Stimulated activated CD4-positive, alpha-beta T cell treated with anti-CD3 and anti-CD28 coated beads, Interleukin-2, amount 100 ng/mL, for 4 hours (primary cell): ENCODE data around the gene RAET1L.
A peak's percentile ranks its signal among the peaks of the same experiment; 100 is the strongest.
"Not testable (repeated sequence)": the region's sequence is repeated elsewhere in the genome, so short reads cannot be mapped to it uniquely, and the experiment has no call there.

Experiments
- DNase-seq: peaks from one replicate; pipeline ENCODE4 v3.0.0-alpha.2; 2020; ENCODE audit warnings: low read depth

RAET1L gene, protein sequence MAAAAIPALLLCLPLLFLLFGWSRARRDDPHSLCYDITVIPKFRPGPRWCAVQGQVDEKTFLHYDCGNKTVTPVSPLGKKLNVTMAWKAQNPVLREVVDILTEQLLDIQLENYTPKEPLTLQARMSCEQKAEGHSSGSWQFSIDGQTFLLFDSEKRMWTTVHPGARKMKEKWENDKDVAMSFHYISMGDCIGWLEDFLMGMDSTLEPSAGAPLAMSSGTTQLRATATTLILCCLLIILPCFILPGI

DNA sequence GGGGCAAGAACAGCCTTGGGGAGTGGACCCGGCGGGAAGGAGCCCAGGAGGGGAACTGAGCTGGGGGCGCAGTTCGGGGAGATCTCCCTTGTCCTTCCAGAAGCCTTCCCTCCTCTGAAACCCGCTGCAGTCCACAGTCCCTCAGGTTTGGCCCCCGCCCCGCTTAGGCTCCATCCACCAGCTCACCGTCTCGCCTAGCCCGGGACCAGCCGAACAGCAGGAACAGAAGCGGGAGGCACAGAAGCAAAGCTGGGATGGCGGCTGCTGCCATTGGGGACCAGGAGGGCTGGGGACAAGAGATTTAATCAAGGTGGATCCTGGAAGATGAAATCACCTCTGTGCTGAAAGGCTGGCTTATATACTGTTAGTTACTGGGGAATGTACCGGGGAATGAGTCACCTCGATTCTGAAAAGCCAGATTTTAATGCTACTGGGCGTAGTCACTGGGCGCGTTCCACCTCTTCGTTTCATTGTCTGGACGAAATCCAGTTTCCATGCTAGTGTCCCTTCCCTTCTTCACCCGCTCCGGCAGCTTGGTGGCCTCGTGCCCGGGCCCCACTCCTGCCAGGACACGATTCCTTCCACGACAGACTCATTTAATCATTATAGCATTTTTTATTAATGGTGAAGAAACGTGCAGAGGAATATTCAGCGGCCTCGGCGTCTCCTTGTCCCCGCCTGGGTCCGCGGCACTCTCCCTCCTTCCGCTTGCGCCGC, at the start of gene RAET1L:
RAET1L (minus strand) TSS at position 332 of the 717 bp plus-strand sequence; CDS start at position 271, 61 bp downstream.
- no peak for DNase-seq

DNA sequence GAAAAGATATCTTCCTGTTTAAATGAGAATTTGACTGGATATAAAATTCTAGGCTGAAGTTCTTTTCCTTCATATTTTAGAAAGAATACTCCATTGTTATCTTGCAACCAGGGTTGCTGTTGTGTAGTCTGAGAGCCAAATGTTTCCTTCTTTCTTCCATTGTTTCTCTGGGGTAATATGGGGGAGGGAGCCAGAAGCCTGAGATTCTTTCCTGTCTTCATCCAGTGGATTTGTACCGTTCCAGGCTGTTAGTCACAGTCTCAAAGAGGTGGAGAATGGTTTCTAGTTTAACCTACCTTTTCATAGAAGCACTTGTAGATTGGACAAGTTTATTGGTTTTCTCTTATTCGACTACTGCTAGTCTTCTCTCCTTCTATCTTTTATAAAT, 49.7 kb upstream of the RAET1L start:
- DNase-seq = no peak

DNA sequence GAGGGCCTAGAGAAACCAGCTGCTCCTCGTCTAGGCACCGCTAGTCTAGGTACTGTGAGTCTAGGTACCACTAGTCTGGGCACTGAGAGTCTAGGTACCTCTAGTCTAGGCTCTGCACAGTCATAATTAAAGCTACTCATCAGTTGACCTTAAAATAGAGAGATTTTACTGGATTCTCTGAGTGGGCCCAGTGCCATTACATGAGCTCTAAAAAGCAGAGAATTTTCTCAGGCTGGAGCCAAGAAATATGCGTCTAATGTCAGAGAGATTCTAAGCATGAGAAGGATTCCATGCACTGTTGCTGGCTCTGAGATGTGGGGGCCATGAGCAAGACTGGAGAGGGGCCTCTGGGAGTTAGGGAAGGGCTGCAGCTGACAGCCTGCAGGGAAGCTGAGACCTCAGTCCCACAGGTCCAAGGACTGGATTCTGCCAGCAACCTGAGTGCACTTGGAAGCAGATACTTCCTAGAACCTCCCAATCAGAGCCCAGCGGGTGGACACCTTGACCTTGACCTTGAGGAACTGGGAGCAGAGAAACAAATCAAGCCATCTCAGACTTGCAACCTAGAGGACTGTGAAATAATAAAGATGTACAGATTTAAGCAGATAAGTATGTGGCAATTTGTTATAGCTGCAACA, 49.2 kb upstream of the RAET1L start:
- DNase-seq = not testable (repeated sequence)

DNA sequence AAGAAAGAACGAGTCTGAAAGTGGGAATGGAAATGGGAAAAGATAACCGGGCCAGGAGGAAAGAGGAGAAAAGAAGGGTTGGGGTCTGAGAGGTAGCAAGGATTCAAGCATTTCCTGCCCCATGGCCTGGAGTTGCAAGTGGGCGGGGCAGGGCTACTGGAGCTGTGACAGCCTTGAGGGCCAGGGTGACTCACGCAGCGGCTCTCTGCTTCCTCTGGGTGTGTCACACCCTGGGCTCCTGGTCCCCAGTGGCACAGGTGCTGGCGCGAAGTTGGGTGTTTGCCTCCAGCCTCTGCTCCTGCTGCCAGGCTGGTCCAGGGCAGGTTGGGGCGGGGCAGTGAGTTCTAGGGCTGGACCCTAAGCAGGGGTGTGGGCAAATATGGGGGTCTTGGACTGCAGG, 46.9 kb upstream of the RAET1L start:
- no peak for DNase-seq

- no peak for DNase-seq
These were observed 45.0 kb upstream of the RAET1L start for GRCh38 chr6:150070236-150070818.

DNA sequence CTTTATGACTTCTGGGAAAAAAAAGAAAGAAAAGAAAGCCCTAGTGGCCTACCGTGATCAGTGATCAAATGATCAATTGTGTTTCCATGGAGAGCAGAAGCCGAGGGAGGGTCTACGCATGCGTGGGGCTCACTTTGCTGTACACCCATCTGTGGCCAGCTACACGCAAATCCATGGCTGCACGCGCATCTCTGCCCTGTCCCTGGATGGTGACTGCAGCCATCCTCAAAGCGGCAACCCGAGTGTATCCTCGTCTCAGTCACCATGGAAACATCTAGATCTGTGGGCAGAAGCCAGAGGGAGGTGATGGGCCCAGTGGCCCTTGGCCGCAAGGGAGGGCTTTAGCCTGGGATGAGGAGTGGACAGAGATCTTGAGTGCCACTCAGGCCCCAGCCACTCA, 44.4 kb upstream of the RAET1L start:
- DNase-seq = no peak

DNA sequence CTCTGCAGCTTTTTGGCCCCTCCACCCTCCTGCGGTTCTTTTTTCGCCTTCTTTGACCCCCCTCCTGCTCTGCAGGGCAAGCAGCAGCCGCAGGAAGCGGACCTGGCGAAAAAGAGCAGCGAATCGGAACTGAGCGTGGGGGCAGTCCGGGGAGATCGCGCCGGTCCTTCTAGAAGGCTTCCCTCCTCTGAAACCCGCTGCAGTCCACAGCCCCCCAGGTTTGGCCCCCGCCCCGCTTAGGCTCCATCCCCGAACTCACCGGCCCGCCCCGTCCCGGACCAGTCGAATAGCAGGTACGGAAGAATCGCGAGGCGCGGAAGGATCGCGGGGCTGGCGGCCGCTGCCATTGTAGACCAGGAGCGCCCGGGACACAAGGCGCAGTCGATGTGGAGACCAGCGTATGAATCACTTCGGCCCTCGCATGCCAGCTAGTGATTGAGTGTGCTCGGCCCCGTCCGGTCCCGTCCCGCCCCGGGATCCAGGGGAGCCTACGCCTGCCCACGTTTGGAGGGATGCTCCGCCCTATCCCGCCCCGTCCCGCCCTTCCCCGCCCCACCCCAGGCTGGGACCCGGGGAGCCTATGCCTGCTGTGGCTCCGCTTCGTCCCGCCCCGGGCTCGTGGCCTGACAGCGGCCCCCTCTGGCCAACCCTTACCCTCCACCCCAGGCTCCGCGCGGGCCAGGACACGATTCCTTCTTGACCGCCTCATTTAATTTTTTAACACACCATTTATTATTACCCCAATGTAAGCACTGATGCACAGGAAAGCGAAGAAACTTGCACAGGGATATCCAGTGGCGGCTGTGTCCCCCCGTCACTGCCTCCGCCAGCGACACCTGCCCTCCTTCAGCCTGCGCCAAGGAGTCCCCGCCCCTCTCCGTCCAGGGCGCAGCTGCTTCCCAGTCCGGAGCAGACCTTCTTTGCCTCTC, 43.7 kb upstream of the RAET1L start, which contains the start of gene ULBP3:
ULBP3 (minus strand) TSS at position 402 of the 929 bp plus-strand sequence; CDS start at position 347, 55 bp downstream.
- peak; percentile 36 for DNase-seq

- DNase-seq = no peak
These were observed 42.8 kb upstream of the RAET1L start for GRCh38 chr6:150068151-150068550.

DNA sequence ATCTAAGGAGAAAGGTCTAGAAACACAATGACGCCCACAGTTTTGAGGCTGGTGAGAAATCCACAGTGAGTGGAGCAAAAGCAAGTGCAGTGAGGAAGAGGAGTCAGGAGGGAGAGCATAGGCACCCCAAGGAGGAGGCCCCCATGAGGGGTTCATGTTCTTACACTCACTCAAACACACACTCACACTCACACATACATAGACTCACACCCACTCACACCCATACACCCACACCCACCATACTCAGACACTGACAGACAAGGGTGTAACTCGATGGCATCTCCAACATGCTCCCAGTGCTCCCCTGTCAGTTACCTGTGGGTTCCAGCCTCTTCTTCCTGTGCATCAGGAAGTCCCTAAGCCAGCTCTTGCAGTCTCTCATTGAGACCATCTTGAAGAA, 39.8 kb upstream of the RAET1L start:
- no peak for DNase-seq

- no peak for DNase-seq
These were observed 38.3 kb upstream of the RAET1L start for GRCh38 chr6:150063640-150064039.

- DNase-seq = not testable (repeated sequence)
These were observed 34.6 kb upstream of the RAET1L start for GRCh38 chr6:150059973-150060372.

- DNase-seq = no peak
These were observed 33.7 kb upstream of the RAET1L start for GRCh38 chr6:150058986-150059385.

DNA sequence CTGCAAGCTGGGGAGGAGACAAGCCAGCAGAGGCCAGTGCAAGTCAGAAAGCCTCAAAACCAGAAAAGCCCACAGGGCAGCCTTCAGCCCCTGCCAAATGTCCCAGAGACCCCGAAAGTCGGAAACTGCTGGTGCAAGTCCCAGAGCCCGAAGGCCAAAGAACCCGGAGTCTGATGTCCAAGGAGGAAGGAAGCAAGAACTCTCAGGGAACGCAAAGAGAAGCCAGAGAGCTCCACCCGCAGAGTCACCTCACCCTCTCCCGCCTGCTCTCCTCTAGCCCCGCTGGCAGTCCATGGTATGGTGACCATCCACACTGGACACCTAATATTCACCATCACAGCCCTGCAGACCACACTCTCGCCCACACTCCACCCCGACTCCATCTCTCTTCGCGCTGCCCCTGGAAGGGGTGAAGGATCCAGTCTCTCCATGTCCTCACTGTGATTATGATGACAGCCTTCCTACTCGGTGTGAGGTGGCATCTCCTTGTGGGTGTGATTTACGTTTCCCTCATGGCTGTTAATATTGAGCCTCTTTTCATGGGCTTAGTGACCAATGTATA, 33.0 kb upstream of the RAET1L start:
- DNase-seq = no peak

DNA sequence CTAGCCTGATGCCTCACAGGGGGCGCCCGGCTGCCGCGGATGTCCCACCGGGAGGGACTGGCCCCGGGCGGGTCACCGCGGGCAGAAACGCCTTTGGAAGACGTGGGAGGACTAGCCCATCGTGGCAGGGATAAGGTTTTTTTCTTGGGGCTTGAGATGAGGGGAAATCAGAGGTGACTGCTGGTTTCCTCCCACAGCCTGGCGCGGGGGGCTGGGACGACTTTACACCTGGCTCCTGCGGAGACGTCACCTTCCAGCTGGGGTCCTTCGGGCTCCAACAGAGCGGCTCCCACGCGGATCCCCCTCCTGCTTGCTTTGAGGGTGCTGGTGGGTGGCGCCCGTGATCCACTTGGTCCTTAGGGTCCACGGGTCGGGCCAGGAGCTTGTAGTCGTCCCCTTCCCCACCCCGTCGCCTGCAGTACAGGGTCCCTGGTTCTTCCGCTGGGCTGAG, 32.2 kb upstream of the RAET1L start:
- no peak for DNase-seq

GRCh38 chr6:150056916-150057315, 31.6 kb upstream of the RAET1L start:
- DNase-seq = no peak

- DNase-seq = no peak
These were observed 30.8 kb upstream of the RAET1L start for GRCh38 chr6:150056156-150056555.

- DNase-seq = no peak
These were observed 29.8 kb upstream of the RAET1L start for GRCh38 chr6:150055131-150055530.

DNA sequence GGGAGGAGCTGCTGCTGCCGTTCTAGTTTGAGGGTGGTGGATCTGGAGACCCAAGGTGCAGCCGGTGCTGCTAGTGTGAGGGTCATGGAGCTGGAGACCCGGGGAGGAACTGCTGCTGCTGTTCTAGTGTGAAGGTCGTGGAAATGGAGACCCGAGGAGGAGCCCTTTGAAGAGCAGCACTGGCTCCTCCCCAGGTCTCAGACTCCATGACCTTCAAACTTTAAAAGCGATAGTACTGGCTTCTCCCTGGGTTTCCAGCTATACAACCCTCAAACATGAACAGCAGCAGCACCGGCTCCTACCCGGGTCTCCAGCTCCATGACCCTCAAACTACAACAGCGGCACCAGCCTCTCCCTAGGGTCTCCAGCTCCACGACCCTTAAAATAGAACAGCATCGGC, 28.1 kb upstream of the RAET1L start:
- no peak for DNase-seq

- DNase-seq = no peak
These were observed 25.5 kb upstream of the RAET1L start for GRCh38 chr6:150050846-150051245.

DNA sequence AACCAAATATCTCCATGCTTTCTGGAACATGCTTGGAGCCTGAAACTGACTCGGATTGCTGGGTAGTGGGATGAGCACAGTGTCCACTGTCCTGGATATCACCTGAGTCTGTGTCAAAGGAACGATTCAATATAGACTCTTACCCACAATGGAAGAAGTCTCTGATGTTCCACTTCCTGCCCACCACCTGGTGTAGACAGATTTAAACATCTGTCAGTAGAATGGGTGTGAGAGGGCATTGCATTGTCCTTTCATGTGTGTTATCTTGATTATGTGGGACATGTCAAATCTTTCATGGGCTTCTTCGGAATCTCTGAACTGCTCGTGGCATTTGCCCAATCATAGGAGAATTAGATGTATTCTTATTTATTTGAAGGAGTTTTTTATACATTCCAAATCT, 22.8 kb upstream of the RAET1L start:
- DNase-seq = no peak

DNA sequence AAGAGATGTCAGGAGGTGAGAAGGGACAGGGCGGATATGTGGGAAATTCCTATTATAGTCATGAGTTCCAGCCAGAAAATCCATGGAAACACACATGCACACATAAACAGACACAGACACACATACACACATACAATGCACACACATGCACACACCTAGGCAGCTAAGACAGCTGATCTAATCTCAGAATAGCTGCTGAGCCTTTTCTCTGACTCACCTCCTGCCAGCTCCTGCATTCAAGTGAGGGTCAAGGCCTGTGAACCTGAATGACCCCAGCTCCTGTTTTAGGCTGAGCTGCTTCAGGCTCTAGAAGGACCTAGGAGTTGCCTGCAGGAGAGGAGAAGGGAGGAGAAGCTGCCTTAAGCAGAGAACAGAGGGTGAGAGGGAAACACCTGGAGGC, 21.6 kb upstream of the RAET1L start:
- DNase-seq = no peak
